ENCODE data around the gene ATXN7L1.

ATXN7L1 gene

DNA sequence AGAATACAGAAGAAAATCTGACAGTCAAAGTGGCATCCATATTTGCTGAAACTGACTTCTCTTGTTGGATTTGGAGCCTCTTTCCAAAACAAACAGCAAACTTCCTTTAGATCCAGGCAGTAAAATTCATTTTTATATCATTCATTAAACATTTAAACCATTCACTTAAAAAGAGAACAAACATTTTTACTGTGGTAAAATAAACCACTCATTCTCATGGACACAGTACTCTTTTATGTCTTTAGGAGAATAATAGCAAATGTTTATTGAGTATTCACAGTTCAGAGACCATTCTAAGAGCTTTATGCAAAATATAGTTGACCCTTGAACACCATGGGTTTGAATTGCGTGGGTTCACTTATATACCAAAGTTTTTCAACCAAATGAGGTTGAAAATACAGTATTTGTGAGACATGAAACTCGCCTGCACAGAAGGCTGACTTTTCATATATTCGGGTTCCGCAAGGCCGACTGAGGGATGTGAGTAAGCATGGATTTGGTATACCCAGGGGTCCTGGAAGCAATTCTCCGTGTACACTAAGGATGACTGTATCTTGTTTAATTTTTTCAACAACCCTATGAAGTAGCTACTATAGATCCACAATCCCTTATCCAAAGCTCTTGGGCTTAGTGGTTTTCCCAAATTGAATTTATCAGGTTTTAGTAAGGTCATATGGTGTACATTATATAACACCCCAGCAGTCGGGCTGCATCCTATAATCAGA is 49.1 kb downstream of the ATXN7L1 start:
- no peak for DNase-seq (ENCODE audit: low read depth)

- DNase-seq (ENCODE audit: low read depth), result no peak
Measured at GRCh38 chr7:105826143-105826542, 50.3 kb downstream of the ATXN7L1 start.

DNA sequence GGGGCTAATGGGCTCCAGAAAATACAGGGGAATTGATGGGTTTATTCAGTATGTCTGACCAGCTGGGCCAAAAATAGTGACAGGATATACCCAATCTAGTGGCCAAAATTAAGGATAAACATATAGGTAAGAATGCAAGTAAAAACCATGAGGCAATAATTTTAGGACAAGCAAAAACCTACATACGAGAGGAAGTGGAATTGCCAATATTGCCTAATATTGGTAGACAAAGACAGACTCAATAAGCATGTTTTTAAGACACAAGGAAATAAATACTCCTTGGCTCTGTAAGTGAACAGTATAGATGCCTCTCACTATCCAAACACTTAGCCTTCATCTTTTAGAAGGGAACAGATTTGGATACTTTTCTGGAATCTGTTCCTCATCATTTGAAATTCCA is 51.0 kb downstream of the ATXN7L1 start:
- DNase-seq (ENCODE audit: low read depth), result no peak

DNA sequence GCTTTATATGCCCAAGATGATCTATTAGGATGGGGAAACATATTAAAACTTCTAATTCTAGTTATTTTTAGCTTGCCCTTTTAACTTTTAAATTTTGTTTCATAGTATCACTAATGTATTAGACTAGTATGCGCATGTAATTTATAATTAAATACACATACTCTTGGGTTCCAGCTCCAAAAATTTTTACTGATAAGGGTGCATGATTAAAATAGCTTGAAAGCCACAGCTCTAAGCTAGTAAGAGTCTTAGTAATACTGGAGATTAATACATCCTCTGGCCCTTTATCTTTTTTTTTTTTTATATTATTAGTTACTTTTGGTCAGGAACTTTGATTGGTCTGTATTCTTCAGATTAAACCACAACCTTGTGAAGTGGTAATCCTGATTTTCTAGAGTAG is 53.6 kb downstream of the ATXN7L1 start:
- no peak for DNase-seq (ENCODE audit: low read depth)

DNA sequence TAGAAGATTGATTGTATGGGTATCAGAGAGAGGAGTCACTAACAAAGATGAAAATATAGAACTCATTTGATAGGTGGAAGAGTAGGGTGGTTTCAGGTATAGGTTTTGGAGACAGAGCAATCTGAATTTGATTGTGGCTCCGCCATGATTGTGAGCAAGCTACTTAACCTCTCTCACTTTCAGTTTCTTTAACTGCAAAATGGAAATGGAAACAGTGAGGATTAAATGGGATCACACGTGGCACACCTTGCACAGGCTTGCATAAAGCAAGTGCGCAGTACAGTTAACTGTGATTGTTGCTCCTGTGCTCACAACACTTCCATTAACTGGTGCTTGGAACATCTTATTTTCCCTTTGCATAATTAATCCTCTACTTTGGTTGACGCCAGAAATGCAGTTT is 54.9 kb downstream of the ATXN7L1 start:
- DNase-seq (ENCODE audit: low read depth), result no peak

- no peak for DNase-seq (ENCODE audit: low read depth)
Measured at GRCh38 chr7:105820363-105821066, 55.9 kb downstream of the ATXN7L1 start.

- no peak for DNase-seq (ENCODE audit: low read depth)
Measured at GRCh38 chr7:105819559-105819958, 56.8 kb downstream of the ATXN7L1 start.

- no peak for DNase-seq (ENCODE audit: low read depth)
Measured at GRCh38 chr7:105816954-105817615, 59.3 kb downstream of the ATXN7L1 start.

DNA sequence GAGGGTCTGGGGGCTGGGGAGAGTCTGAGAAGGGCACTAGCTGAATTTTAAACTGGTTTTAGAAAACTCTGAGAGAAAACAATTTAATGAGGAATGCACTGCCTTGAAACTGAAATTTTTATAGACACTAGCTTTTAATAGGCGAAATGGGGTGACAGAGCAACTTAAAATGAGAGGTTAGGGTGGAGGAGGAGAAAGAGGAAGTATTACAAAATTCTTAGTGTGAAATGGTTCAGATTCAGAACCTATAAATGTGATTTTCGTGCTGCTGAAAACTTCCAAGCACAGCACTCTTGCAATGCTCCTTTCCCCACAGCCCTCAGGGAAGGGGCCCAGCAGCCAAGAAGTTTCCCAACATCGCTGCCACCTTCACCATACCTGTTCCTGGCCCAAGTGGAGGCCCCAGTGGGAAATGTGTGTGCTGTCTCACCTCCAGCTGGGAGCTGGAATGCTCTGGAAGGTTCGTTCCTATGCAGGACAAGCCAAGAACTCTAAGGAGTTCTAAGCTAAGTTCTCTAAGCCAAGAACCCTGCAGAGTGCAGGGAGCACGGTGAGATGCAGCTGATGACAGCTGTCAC is 60.0 kb downstream of the ATXN7L1 start:
- no peak for DNase-seq (ENCODE audit: low read depth)

DNA sequence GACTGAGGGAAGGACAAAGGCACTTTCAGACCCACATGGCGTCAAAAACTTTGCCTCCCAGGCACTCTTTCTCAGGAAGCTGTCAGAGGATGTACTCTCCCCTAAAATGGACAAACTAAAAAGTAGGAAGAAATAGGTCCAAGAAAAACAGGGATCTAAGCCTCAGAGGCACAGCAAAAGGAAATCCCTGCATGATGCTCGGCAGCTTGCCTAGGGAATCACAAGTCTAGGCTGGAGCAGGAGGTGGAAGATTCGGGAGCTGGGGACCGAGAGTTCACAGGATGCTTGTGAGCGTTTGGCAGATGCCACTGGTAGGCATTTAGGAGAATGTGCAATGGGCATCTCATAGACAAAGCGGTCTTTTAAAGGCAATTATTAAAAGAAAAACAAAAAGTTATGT is 60.8 kb downstream of the ATXN7L1 start:
- no peak for DNase-seq (ENCODE audit: low read depth)

DNA sequence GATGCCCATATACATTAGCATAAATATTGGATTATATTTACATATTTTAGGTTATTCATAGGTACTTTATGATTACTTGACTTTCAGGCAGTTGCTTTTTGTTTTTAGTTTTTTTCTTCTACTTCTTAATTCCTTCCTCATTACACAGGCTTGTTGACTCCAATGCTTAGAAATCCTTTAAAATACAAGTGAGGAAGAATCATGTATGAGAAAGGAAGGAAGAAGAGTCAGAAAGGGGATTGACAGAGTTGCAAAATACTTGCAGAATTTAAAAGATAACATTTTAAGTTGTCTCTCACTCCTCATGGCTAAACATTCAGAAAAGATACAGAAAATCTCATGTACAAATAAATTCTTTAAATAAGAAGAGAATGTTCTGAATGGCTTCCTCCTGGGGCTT is 61.9 kb downstream of the ATXN7L1 start:
- DNase-seq (ENCODE audit: low read depth), result no peak

DNA sequence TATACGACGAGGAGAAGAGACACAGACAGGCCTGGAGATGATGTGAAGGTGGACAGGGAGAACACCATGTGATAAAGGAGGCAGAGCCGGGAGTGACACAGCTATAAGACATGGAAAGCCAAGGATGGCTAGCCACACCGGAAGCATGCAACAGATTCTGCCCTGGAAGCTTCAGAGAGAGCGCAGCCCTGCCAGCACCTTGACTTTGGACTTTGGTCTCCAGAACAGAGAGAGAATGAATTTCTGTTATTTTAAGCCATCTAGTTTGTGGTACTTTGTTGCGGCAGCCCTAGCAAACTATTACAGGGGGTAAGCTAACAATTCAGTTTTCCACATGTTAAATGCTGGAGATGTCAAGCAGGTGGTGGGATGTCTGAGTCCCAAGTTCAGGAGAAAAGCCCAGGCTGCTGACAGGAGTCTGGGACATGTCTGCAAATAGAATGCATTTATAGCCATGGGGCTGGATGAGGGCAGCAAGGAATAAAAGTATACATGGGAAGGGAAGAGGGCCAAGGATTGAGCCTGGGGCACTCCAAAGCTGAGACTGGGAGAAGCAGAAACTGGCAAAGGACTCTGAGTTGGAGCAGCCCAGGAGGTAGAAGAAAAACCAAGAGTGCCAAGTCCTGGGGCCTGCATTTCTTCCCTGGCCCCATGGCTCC is 65.1 kb downstream of the ATXN7L1 start:
- no peak for DNase-seq (ENCODE audit: low read depth)

- no peak for DNase-seq (ENCODE audit: low read depth)
Measured at GRCh38 chr7:105810556-105810955, 65.8 kb downstream of the ATXN7L1 start.

DNA sequence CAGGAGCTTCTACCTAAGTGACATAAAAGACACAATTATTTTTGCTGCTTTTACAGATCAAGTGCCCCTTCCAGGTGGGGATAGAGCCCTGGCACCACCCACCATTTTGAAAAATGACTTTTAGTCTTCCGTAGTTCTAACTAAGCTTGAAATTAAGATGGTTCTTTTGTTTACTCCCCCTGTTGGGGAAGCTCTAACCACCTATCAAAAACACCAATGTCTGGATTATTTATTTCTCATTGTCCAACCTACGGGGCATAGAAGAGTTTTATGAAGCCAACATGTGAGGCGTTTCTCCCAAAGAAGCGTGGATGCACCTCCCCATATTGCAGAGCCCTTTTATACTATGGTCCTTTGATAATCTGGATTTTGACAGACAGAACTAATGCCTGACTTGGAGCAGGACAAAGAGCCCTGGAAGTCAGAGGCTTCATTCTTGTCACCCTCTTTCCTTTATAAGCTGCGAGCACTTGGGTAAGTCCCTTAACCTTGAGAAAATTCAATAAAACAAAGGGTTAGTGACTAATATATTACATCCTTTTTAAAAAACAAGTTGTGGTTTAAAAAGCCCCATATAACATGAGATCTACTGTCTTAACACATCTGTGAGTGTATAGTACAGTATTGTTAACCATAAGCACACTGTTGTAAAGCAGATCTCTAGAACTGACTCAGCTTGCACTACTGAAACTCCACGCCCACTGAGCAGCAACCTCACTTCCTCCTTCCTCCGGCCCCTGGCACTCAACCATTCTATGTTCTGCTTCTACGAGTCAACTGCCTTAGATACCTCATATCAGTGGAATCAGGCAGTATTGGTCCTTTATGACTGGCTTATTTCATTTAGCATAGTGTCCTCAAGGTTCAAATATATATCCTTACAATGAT is 67.5 kb downstream of the ATXN7L1 start:
- no peak for DNase-seq (ENCODE audit: low read depth)

DNA sequence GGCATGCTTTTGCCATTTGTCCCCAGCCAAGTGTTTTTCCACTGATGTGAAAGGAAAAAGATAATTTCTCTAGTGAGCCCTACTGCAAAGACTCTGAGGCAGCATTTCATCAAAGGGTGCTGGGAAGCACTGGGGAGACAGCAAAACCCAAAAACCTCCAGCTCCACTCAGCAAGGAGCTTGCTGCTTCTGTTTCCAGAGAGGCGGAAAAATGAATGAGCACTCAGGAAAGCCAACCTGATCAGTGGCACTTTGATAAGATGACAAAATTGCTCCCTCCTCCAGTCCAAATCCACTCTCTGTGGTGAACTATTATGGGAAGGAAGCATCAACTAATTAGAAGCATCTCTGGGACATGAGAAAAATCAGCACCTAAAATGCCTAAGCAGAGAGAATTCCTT is 68.2 kb downstream of the ATXN7L1 start:
- no peak for DNase-seq (ENCODE audit: low read depth)

DNA sequence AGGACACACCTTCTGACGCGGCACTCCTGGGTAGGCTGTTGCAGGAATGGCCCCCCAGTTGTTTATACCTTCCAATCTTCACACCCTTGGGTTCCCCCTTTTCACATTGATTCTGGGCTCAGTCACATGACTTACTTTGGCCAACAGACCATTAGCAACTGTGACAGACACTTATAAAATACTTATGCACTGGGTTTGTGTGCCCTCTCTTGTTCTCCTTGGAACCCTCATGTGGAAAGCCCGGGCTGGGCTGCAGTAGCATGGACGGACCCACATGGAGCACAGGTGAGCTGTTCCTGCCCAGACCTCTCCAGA is 69.0 kb downstream of the ATXN7L1 start:
- no peak for DNase-seq (ENCODE audit: low read depth)

DNA sequence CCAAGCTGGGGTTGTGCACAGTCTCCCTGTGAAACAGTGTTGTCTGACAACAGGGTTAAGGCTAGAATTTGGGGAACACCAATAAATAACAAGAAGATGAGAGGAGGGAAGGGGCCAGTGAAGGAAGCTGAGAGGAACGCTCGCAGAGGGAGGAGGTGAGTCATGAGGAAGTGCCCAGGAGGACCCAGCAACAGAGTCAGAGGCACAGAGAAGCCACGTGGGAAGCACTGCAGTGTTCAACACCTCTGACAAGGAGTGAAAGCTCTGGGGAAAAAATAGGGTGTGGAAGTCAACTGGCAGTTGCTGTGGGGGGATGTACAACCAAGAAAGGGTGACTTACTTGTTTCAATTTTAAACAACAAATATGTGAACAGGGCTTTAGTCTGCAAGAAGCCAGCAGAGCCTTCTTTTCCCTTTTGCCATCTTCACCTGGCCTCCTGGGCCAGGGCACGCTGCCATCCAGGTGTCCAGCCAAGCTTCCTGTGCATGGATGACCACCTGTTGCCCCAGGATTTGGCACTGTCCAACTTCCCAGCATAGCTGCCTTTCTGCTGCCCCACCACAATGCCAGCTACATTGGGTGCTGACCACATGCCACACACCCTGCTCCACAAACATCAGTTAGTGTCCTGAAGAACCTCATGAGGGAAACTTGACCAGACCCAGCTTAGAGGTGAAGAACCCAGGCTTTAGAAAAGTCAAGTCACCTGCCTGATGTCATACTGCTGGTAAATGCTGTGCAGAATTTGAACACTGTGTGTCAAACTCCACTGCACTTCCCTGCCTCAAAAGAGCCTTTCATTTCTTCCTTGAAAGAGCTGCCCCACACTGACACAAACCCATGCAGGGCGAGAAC is 69.6 kb downstream of the ATXN7L1 start:
- DNase-seq (ENCODE audit: low read depth), result no peak

DNA sequence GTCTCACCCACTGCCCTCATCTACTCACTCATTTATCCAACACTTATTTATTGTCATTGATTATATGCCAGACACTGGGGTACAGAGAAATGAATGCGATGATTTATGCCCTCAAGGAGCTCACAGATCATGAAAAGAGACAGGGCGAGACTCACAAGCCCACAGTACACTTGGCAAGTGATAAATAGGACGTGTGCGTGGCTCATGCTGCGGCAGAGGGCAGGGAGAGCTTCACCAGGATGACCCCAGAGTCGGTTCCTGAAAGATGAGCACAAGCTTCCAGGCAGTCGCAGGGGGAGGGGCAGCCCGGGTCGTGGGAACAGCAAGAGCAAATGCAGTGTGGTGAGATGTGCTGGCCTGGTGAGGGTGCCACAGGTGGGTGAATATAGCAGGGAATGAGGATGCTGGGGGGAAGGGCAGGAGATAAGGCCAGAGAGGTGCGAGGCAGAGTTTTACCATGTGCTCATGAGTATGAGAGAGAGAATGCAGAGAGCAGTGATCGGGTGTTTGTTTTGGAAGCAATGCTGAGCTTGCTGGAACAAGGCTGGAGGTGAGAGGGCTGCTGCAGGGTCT is 70.9 kb downstream of the ATXN7L1 start:
- no peak for DNase-seq (ENCODE audit: low read depth)

- no peak for DNase-seq (ENCODE audit: low read depth)
Measured at GRCh38 chr7:105803429-105803736, 73.0 kb downstream of the ATXN7L1 start.

Measured in HS-5 (cell line).